Measurements from ENCODE around the gene HTATSF1. TPM values are rescaled to one million over a fixed set of nuclear protein-coding genes. Genes with fewer than 3 reads are reported as not detected.

HTATSF1 gene
- total RNA-seq, 6 donors from 2014 or later, result 22.8 to 56.4 (median 27.0) TPM

Small RNA genes lying within 50 kb of the gene (small RNA-seq; reads per million reads assigned to genes)
- gene MIR934, result 0 to 0.43 (median 0.03) reads per million in 4 donors

Other genes starting within 250 kb of the HTATSF1 start
- 10 to 100 TPM in 3 of 6 donors, 1 to 10 TPM in 3; 4.8 to 19.9 (median 9.3) TPM for gene MAP7D3, start 246.2 kb upstream of the HTATSF1 start, total RNA-seq
- under 1 TPM in 5 of 6 donors, not detected in 1; under 0.01 to 0.17 (median 0.10) TPM for gene ADGRG4, start 196.6 kb upstream of the HTATSF1 start, total RNA-seq
- gene BRS3, start 9.6 kb upstream of the HTATSF1 start, total RNA-seq, result not detected
- gene VGLL1, start 34.6 kb downstream of the HTATSF1 start, total RNA-seq, result 1 to 10 TPM in 4 of 6 donors, not detected in 2; 1.1 to 8.5 (median 1.9) TPM
- 1 to 10 TPM in 1 of 6 donors, under 1 TPM in 3, not detected in 2; 0.60 to 1.1 (median 0.70) TPM for gene CD40LG, start 150.6 kb downstream of the HTATSF1 start, total RNA-seq

Data from upper lobe of left lung (tissue), 6 donors.